Gastroesophageal sphincter (tissue), 3 donors: ENCODE measurements around the gene HS3ST5.

Source experiments
- CTCF ChIP-seq, 4 experiments: fragments of 200-600 bp in 2 of 4; fragments of 450-650 bp in 2 of 4; sonication (generic) in 1 of 4; IDR thresholded peaks; one replicate each; pipeline ENCODE4 v1.5.1; 2017 to 2019; ENCODE audit warnings: antibody characterized with exemption in 4 of 4, mild to moderate bottlenecking in 2 of 4, moderate library complexity in 2 of 4
- POLR2A ChIP-seq, 2 donors: fragments of 450-650 bp; IDR thresholded peaks; one replicate each; pipeline ENCODE4 v1.6.1; 2017; ENCODE audit warnings: antibody characterized with exemption in 2 of 2, mild to moderate bottlenecking in 2 of 2, moderate library complexity in 1 of 2

- TF ChIP-seq CTCF (IDR thresholded peaks at IDR 0.05) (no peak), POLR2A (IDR thresholded peaks at IDR 0.05) (no peak)
Measured at GRCh38 chr6:114106020-114106419, 236.8 kb downstream of the HS3ST5 start.
